Activated CD4-positive, CD25-positive, alpha-beta regulatory T cell treated with anti-CD3 and anti-CD28 coated beads, Interleukin-2, amount 50 U/mL, for 72 hours (primary cell): ENCODE results near the gene GRIK3.
"Not testable (repeated sequence)": the region's sequence is repeated elsewhere in the genome, so short reads cannot be mapped to it uniquely, and the experiment has no call there.

ENCODE experiments used
- DNase-seq: peaks from one replicate; pipeline ENCODE4 v3.0.0; 2021

The GRIK3 gene

GRCh38 chr1:36934061-36934460, 100.3 kb downstream of the GRIK3 start:
- no peak for DNase-seq

GRCh38 chr1:36927826-36928225, 106.5 kb downstream of the GRIK3 start:
- no peak for DNase-seq

DNA sequence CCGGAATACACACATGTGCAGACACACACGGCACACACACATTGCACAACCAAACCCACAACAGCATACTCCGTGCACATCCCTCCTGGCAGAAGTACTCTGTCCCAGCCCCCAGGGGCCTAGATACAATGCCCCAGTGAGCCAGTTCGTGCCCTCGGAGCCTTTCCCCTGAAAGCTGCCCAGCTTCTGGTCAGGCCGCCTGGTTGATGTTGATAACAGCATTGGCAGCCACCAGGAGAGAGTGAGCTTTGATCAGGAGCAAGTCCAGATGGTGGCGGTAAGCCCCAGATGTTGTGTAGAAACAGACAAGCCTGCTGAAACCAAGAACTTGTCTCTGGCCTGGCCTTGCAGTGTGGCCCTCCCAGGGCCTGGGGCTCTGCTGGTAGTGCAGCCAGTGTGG, 109.1 kb downstream of the GRIK3 start:
- DNase-seq, result no peak

GRCh38 chr1:36924282-36924811, 110.0 kb downstream of the GRIK3 start:
- DNase-seq, result peak; percentile 34

DNA sequence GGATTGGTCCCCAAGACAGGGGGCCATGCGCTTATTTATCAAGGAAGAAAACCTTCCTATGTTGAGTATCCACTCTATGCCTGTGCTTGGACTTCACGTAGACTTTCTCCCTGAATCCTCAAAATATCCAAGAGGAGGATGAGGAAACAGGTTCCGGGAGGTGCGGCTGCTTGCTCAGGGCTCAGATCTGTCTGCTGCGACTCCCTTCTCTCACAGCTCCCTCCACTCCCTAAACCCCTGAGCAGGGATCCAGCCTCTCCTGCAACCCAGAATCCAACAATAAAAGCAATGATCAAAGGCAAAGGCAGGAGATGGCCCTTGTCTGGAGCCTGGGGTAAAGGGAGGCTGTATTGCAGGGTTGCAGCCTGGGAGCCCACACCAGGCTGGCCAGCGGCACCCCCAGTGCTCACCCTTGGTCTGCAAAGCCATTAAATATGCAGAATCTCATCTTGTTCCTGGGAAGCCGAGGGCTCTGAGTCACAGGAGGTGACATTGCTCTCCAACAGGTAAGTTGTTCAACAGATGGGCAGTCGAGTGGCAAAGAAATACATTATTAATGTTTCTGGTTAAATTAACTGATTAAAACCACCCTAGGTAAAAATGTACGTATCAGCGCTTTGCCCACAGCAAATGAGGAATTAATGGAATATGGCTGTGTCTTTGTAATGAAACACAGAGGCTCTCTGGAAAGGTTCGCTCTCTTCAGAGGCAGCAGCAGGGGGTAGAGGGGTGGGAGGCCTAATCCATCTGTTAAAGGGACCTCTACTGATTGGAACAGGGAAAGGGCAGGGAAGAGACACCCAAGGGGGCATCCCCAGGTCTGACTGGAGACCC, 111.5 kb downstream of the GRIK3 start:
- DNase-seq, result no peak

GRCh38 chr1:36922071-36922470, 112.2 kb downstream of the GRIK3 start:
- no peak for DNase-seq

- no peak for DNase-seq
Measured at GRCh38 chr1:36920801-36921405, 113.4 kb downstream of the GRIK3 start.

- DNase-seq, result no peak
Measured at GRCh38 chr1:36920371-36920770, 113.9 kb downstream of the GRIK3 start.

DNA sequence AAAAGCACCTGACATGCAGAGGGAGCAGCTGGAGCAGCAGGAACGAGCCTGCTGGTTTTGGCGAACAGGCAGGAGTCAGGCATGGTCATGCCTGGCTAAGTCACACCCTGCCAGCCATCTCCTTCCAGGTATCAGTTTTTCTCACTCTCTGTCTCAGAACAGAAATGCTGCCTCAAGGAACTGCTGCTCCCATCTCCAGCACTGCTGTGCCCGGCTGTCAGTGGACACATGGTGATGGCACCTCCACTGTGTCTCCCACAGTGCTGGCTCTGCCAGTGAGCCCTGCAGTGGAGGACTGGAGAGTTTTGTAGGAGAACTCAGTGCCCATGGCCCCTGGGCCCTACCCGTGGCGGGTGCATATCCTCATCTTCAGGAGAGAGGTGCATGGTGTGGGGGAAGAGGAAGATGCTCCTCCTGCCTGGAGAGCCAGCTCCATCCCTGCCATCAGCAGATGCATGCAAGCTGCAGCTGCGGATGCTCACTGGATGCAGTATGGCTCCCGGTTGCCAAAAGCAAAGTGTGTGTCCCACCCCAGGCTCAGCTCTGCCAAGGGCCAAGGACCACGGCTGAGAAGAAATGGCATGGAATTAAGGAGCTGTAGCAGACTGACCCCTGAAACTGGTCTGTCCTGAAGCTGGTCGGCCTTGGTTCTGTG, 114.7 kb downstream of the GRIK3 start:
- DNase-seq, result no peak

- DNase-seq, result no peak
Measured at GRCh38 chr1:36918604-36919003, 115.7 kb downstream of the GRIK3 start.

DNA sequence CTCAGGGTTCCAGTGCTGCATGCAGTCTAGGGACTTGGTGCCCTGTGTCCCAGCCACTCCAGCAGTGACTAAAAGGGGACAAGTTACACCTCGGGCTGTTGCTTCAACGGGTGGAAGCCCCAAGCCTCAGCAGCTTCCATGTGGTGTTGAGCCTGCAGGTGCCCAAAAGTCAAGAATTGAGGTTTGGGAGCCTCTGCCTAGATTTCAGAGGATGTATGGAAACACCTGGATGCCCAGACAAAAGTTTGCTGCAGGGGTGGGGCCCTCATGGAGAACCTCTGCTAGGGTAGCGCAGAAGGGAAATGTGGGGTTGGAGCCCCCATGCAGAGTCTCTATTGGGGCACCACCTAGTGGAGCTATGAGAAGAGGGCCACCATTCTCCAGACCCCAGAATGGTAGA, 117.8 kb downstream of the GRIK3 start:
- DNase-seq, result not testable (repeated sequence)

DNA sequence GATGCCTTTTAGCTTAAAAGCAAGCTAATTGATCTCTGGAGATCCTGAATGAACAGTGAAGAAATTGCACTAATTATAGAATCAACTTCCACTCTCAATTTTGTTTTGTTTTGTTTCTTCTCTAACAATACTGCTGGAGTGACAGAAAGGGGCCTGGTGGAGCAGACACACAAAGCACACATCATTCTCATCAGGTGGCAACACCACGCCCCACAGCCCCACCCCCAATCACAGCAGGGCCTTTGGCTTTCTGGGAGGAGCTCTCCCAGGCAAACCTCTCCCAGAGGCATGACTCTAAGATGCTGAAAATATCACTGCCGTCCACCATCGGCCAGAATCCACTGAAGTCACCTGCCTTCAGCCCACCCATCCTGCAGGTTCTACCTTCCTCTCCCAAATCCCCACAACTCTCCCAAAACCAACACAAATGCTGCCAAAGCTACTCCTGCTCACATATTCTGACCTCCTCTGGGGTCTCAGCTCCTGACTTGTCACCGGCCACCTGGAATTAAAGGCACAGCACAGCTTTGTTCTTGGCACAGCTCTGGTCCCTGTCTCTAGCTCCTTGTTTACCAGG, 120.7 kb downstream of the GRIK3 start:
- no peak for DNase-seq

DNA sequence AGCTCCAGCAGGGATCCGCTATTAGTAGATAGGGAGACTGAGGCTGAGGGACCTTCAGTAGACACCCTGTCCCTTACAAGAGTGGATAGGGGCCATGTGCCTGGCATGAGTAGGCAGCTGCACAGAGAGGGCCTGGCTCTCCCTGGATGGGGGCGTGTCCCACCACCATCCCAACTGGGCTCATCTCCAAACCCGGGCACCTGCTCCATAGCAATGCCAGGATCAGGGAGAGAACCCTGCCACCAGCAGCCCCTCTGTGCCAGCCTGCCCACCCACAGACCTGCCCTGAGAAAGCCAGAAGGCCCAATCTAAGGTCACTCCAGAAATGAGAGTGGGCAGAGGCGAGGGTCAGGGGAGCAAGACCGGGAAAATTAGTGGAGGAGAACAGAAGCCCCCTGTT, 121.3 kb downstream of the GRIK3 start:
- DNase-seq, result no peak

GRCh38 chr1:36912365-36912865, 121.9 kb downstream of the GRIK3 start:
- DNase-seq, result no peak

- DNase-seq, result no peak
Measured at GRCh38 chr1:36911561-36912364, 122.6 kb downstream of the GRIK3 start.

- DNase-seq, result no peak
Measured at GRCh38 chr1:36910886-36911540, 123.3 kb downstream of the GRIK3 start.

- DNase-seq, result no peak
Measured at GRCh38 chr1:36909946-36910725, 124.2 kb downstream of the GRIK3 start.

GRCh38 chr1:36909359-36909758, 125.0 kb downstream of the GRIK3 start:
- not testable (repeated sequence) for DNase-seq

- DNase-seq, result no peak
Measured at GRCh38 chr1:36908096-36908495, 126.2 kb downstream of the GRIK3 start.

DNA sequence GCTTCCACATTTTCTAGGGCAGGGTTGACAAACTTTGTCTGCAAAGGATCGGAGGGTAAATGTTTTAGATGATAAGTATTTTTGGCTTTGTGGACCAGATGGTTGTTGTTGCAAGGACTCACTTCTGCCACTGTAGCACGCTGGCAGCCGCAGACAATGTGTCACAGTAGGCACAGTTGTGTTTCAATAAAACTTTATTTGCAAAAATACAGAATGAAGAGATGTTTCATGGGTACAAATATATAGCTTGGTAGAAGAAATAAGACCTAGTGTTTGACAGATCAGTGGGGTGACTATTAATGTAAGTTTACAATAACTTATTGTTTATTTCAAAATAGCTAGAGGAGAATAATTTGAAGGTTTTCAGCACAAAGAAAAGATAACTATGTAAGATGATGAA, 127.8 kb downstream of the GRIK3 start:
- no peak for DNase-seq

DNA sequence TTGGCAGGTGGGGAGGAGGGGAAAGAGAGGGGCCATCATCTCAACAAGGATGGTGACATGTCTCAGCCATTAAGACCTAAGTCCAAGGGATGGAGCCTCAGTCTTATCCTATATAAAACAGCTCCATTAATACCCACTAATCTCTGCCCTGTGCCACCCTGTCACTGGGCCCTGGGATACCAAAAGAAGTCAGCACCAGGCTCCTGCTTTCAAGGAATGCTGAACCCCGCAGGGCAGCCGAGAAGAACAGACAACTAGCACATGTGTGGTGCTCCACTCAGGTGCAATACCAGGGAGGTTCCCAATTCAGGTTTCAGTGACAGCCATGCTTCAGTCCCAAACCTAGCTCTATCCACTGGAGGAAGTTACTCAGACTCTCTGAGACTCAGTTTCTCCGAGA, 128.4 kb downstream of the GRIK3 start:
- no peak for DNase-seq
